ENCODE data around the gene MSI2. TPM values are rescaled to one million over a fixed set of nuclear protein-coding genes. Genes with fewer than 3 reads are reported as not detected.

Gene MSI2
- total and polyA plus RNA-seq, 9 of the 15 experiments (the other 6 are each of a cell fraction or from before 2014, with no cell fraction given) = 4.6 to 61.8 (median 42.4) TPM

DNA sequence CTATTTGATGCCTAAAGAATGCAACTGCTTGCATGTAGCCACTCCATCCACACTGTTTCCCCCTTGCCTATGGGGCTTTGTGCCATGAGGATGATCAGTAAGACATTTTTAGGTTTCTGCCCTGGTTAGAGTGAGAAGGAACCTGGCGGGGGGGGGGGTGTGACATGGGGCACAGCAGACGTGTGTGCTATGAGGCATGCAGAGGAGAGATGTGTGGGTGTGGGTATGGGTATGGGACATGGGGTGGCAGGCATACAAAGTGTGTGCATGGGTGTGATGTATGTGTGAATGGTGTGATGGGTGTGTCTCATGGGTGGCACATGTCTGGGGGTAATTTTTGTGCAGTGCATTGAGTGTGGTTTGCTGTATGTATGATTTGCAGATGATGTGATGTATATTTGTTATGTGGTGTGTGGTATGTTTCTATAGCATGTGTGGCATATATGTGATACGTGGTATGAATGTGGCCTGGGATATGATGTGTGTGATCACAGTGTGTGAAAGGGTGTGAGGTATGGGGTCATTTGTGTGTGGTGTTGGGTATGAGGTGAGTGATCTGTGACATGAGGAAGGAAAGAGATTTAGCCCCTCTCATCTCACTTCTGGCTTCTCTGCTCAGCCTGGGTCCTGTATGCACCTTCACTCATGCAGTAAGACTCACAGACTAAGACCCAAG lies 473.8 kb downstream of the MSI2 start (continued):
- TF ChIP-seq, protein P1, sequence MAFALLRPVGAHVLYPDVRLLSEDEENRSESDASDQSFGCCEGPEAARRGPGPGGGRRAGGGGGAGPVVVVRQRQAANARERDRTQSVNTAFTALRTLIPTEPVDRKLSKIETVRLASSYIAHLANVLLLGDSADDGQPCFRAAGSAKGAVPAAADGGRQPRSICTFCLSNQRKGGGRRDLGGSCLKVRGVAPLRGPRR (CRISPR knock-in tag; IDR thresholded peaks at IDR 0.05) = no peak
- TF ChIP-seq ZKSCAN8 (CRISPR knock-in tag; IDR thresholded peaks at IDR 0.05) (no peak), ZNF830 (CRISPR knock-in tag; IDR thresholded peaks at IDR 0.05) (no peak), RBM15 (IDR thresholded peaks at IDR 0.05; ENCODE audit: insufficient read depth, low read length) (no peak)
- TF ChIP-seq, protein P2, sequence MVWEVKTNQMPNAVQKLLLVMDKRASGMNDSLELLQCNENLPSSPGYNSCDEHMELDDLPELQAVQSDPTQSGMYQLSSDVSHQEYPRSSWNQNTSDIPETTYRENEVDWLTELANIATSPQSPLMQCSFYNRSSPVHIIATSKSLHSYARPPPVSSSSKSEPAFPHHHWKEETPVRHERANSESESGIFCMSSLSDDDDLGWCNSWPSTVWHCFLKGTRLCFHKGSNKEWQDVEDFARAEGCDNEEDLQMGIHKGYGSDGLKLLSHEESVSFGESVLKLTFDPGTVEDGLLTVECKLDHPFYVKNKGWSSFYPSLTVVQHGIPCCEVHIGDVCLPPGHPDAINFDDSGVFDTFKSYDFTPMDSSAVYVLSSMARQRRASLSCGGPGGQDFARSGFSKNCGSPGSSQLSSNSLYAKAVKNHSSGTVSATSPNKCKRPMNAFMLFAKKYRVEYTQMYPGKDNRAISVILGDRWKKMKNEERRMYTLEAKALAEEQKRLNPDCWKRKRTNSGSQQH (CRISPR knock-in tag; IDR thresholded peaks at IDR 0.05) = no peak
- TF ChIP-seq, protein P3, sequence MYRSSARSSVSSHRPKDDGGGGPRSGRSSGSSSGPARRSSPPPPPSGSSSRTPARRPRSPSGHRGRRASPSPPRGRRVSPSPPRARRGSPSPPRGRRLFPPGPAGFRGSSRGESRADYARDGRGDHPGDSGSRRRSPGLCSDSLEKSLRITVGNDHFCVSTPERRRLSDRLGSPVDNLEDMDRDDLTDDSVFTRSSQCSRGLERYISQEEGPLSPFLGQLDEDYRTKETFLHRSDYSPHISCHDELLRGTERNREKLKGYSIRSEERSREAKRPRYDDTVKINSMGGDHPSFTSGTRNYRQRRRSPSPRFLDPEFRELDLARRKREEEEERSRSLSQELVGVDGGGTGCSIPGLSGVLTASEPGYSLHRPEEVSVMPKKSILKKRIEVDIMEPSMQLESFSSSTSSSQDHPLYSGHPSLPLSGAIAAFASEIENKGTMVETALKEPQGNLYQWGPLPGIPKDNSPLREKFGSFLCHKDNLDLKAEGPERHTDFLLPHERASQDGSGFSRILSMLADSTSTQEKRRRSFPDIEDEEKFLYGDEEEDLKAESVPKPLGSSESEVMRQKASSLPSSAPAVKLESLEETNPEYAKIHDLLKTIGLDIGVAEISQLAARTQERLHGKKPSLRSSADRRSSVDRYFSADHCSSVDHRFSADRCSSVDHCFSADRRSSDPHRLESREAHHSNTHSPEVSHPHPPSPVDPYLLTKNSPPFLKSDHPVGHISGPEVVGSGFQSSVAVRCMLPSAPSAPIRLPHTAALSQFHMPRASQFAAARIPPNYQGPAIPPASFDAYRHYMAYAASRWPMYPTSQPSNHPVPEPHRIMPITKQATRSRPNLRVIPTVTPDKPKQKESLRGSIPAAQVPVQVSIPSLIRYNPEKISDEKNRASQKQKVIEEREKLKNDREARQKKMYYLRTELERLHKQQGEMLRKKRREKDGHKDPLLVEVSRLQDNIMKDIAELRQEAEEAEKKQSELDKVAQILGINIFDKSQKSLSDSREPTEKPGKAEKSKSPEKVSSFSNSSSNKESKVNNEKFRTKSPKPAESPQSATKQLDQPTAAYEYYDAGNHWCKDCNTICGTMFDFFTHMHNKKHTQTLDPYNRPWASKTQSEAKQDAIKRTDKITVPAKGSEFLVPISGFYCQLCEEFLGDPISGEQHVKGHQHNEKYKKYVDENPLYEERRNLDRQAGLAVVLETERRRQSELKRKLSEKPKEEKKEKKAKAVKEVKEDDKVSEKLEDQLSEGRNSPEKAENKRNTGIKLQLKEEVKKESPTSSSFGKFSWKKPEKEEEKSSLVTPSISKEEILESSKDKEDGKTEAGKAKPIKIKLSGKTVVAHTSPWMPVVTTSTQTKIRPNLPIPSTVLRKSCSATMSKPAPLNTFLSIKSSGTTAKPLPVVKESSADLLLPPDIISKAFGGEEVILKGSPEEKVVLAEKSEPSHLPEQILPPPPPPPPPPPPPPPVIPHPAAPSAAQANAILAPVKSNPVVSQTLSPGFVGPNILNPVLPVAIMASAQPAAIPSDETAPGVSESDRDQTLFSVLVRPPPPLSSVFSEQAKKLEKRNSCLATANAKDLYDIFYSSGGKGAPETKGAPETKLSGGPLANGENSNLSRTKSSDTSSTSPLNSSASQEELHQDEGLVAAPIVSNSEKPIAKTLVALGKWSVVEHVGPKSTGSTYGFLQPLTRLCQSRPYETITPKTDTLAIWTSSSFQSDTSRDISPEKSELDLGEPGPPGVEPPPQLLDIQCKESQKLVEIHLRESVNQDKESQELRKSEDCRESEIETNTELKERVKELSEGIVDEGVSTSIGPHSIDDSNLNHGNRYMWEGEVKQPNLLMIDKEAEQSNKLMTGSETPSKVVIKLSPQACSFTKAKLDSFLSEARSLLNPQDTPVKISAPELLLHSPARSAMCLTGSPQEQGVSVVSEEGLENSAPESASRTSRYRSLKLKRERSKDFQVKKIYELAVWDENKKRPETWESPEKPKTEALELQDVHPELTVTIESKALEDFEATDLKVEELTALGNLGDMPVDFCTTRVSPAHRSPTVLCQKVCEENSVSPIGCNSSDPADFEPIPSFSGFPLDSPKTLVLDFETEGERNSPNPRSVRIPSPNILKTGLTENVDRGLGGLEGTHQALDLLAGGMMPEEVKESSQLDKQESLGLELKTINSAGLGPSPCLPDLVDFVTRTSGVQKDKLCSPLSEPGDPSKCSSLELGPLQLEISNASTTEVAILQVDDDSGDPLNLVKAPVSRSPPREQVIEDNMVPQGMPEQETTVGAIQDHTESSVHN (IDR thresholded peaks at IDR 0.05; ENCODE audit: borderline replicate concordance in 1 of 2, low read depth in 1 of 2) = no peak

All from K562 (cell line).